Heart right ventricle (tissue), 16 donors: ENCODE data around the gene PTPN5. TPM values are rescaled to one million over a fixed set of nuclear protein-coding genes. Genes with fewer than 3 reads are reported as not detected.

Experiments used
- ATAC-seq, 8 donors: fragments of 200-7000 bp; cut with Tn5 transposase; one replicate each; pipeline ENCODE4 v1.9.1; 2020; ENCODE audit warnings: mild to moderate bottlenecking in 8 of 8, moderate library complexity in 8 of 8, moderate number of reproducible peaks in 1 of 8
- DNase-seq, 2 donors: peaks; one replicate each; pipeline ENCODE4 v3.0.0-alpha.2; 2020
- H3K27ac ChIP-seq, 10 donors: fragments of 200-600 bp; sonication (generic) in 2 of 10; one replicate each; pipeline versions ENCODE4 v1.5.0 to v1.8.0; 2020 to 2022; ENCODE audit warnings: mild to moderate bottlenecking in 3 of 10
- H3K27me3 ChIP-seq, 7 donors: fragments of 200-600 bp; one replicate each; pipeline ENCODE4 v1.8.0; 2021 to 2022; ENCODE audit warnings: mild to moderate bottlenecking in 2 of 7
- H3K36me3 ChIP-seq, 9 donors: fragments of 200-600 bp; sonication (generic) in 1 of 9; one replicate each; pipeline versions ENCODE4 v1.5.0 to v1.8.0; 2020 to 2022; ENCODE audit warnings: mild to moderate bottlenecking in 2 of 9
- H3K4me1 ChIP-seq, 9 donors: fragments of 200-600 bp; sonication (generic) in 1 of 9; one replicate each; pipeline versions ENCODE4 v1.5.0 to v1.8.0; 2020 to 2022; ENCODE audit warnings: mild to moderate bottlenecking in 4 of 9
- H3K4me3 ChIP-seq, 10 donors: fragments of 200-600 bp; sonication (generic) in 2 of 10; one replicate each; pipeline versions ENCODE4 v1.5.0 to v1.8.0; 2020 to 2022; ENCODE audit warnings: mild to moderate bottlenecking in 7 of 10, moderate library complexity in 2 of 10
- H3K9me3 ChIP-seq, 11 donors: fragments of 200-600 bp in 10 of 11; sonication (generic) in 2 of 11; one replicate each; pipeline versions ENCODE4 v1.5.0 to v1.8.0; 2013 to 2022; ENCODE audit warnings: mild to moderate bottlenecking in 2 of 11, control low read depth in 1 of 11, moderate library complexity in 1 of 11
- CTCF ChIP-seq, 9 donors: fragments of 200-600 bp; sonication (generic) in 2 of 9; IDR thresholded peaks; one replicate each; pipeline versions ENCODE4 v1.5.0 to v1.8.0; 2021 to 2022; ENCODE audit warnings: antibody characterized with exemption in 9 of 9, mild to moderate bottlenecking in 5 of 9, moderate library complexity in 1 of 9
- WGBS, 2 donors: extraction: QIAGEN DNeasy Blood & Tissue Kit; methylation state at CpG; one replicate each; pipeline ENCODE4 v1.1.7; 2013; ENCODE audit warnings: inconsistent platforms in 1 of 2; 5-methylcytosine and 5-hydroxymethylcytosine counted together
- intact Hi-C, 10 donors: fragments of 100-400 bp; cut with DNase I; formaldehyde crosslinking; loops; one replicate each; pipeline versions ENCODE4 v1.11.1 to v1.14.2; 2022
- polyA plus RNA-seq, 2 donors: library from polyadenylated mRNA; stranded (reverse); fragments of 200-250 nt; gene quantifications; one replicate each; pipeline ENCODE4 v1.2.3, GENCODE V29; 2013
- total RNA-seq, 10 donors: library from RNA; stranded (reverse); fragmentation: NEBNext Ultra II Directional in 3 of 10; extraction: Animal tissue kit (Norgen Biotek cat#: 25700) in 3 of 10; gene quantifications; one replicate each; pipeline versions ENCODE4 v1.2.1 to v1.2.4, GENCODE V29; 2021 to 2023
- donor health status: Arrhythmogenic right ventricular cardiomyopathy.
- donor health status: ischemic (EF 13 %, LVEDD 7.1; RV severe dilation, severe dysfunction).
- donor health status: healthy with polysubstance abuse.
- donor health status: DM: no; HTN: yes; CAD: no.
- donor health status: DM: no; HTN: no; CAD: no.
- donor health status: ischemic (EF 25% LVEDD 6.9; RV normal size, moderate dysfunction).
- donor health status: ischemic (EF 25% LVEDD 5.7; RV mildly dilated, moderate dysfunction).
- donor health status: healthy.
- donor health status: DM: yes; HTN: yes; CAD: no.
- donor health status: Ischemic cardiomyopathy.
- donor health status: ischemic (EF 35%, LVEDD 5.7; RV mildly dilated, moderate dysfunction).
- donor health status: nonischemic (EF 11% LVEDD 7.7; RV severe dilation, severe dysfunction).
- donor health status: DM: yes; HTN: yes; CAD: no.
- donor health status: PGD.
- donor health status: ischemic (EF 29% LVEDD 5.4; RV normal size, mild dysfunction).
- donor health status: nonischemic (EF 23%, LVEDD 6.1; RV moderate dilation, normal function).

Gene PTPN5
- total and polyA plus RNA-seq, 12 donors = 1.5 to 8.8 (median 3.6) TPM

DNA sequence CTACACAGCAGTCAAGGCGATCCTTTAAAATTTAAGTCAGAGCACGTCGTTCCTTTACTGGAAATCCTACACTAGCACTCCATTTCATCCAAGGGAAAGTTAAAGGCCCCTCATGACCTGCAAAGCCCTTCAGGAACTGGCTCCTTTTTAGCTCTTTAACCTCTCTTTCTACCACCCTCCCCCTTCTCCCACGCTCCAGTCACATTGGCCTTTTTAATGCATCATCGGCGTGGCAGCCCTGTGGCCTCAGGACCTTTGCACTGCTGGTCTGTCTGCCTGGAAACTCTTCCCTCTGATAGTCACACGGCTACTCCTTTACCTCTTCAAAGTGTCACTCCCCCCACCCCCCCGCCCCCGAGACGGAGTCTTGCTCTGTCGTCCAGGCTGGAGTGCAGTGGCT lies 1.2 kb upstream of the PTPN5 start:
- Histone ChIP-seq H3K27ac (no peak overlapping the region), H3K27me3 (peaks cover 10 to 76% (median 57%) of the 10 kb centered on the region in 7 donors), H3K4me3 (peak overlapping the region in 1 of 10 donors; percentile 61), H3K4me1 (peaks cover 0 to 30% (median 11%) of the 10 kb centered on the region in 9 donors), H3K36me3 (no peaks in the 10 kb centered on the region), H3K9me3 (no peaks in the 10 kb centered on the region)
- DNase-seq (no peak), ATAC-seq (no peak)
- 65 to 67% methylated on average over 11 of the region's 11 CpGs for WGBS, 2 donors
- no peak for TF ChIP-seq CTCF (IDR thresholded peaks at IDR 0.05)
- intact Hi-C loops = no loop called here

DNA sequence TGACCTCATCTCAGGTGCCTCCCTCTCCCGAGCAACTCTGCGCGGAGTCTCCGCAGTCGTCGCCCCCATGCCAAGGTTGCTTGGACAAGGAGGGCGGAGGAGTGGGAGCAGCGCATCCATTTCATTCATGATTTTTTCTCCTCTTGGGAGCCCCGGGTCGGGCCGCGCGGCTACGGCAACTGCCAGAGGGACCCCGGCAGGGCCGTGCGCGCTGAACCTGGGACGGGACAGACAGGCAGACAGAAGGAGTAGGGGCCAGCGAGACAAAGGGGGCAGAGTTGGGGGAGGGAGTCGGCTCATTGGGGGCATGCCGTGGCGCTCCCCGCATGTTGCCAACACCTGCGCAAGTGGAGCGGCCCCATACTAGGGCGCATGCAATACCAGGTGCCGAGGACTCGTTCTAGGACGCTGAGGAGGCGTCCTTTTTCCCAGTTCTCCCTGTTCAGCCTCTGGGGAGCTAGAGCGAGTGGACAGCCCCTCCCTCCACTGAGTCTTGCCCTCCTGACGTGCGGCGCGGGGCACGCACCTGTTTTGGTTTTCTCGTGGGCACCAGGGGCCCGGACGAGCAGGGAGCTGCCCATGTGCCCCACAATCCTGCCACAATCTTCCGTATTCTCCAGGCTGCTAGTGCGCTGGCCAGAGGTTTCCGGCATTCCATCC lies 501 bp upstream of the PTPN5 start:
- peak overlapping the region in 5 of 10 donors; percentile 39 to 64 (median 48) for H3K27ac ChIP-seq
- DNase-seq (no peak), ATAC-seq (peak in 4 of 8 donors; percentile 9 to 33 (median 26))
- H3K4me3 ChIP-seq = peak overlapping the region; percentile 13 to 67 (median 54)
- WGBS, 2 donors = 1 to 2% methylated on average over 41 to 43 of the region's 43 CpGs
- TF ChIP-seq CTCF (IDR thresholded peaks at IDR 0.05) = no peak
- peaks cover 0 to 33% (median 11%) of the 10 kb centered on the region in 9 donors for H3K4me1 ChIP-seq
- H3K9me3 ChIP-seq = no peaks in the 10 kb centered on the region
- H3K36me3 ChIP-seq = no peaks in the 10 kb centered on the region
- peaks cover 10 to 72% (median 60%) of the 10 kb centered on the region in 7 donors for H3K27me3 ChIP-seq
- intact Hi-C loops = no loop called here

DNA sequence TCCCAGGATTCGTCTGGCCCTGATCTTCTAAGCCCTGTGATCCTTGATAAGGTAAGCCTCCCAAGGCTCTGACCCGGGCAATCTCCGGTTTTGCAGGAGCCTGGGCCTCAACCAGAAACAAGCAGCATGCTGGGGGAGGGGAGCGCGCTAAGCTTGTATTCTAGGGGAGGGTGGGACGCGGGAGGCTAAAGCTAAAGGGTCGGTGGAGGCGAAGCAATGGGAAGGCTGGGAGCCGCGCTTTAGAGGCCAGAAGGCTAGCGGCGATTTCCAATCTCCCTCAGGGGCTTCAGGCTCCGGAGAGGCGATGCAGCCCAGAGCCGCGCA lies 753 bp downstream of the PTPN5 start:
- no peak for DNase-seq
- Histone ChIP-seq H3K9me3 (no peaks in the 10 kb centered on the region), H3K4me3 (peak overlapping the region; percentile 13 to 67 (median 54)), H3K27ac (peak overlapping the region in 3 of 10 donors; percentile 17 to 64 (median 50)), H3K4me1 (peaks cover 0 to 33% (median 11%) of the 10 kb centered on the region in 9 donors), H3K27me3 (peaks cover 10 to 60% (median 57%) of the 10 kb centered on the region in 7 donors), H3K36me3 (no peaks in the 10 kb centered on the region)
- TF ChIP-seq CTCF (IDR thresholded peaks at IDR 0.05) = no peak
- 3% methylated on average over 17 of the region's 17 CpGs for whole genome bisulfite sequencing, 2 donors
- intact Hi-C loops = no loop called here
- peak in 1 of 8 donors; percentile 17 for ATAC-seq

GRCh38 chr11:18789942-18790341 lies 1.7 kb downstream of the PTPN5 start:
- intact Hi-C loops = no loop called here
- Histone ChIP-seq H3K4me3 (peak overlapping the region in 2 of 10 donors; percentile 59 to 67), H3K36me3 (no peaks in the 10 kb centered on the region), H3K27me3 (peaks cover 7 to 57% (median 48%) of the 10 kb centered on the region in 7 donors), H3K27ac (no peak overlapping the region), H3K4me1 (peaks cover 0 to 33% (median 11%) of the 10 kb centered on the region in 9 donors), H3K9me3 (no peaks in the 10 kb centered on the region)
- no peak for TF ChIP-seq CTCF (IDR thresholded peaks at IDR 0.05)
- DNase-seq = no peak
- 71 to 73% methylated on average over 8 of the region's 8 CpGs for WGBS, 2 donors
- ATAC-seq = peak in 2 of 8 donors; percentile 33 to 34
